ENCODE results near the gene ZNF516.

ZNF516 gene

DNA sequence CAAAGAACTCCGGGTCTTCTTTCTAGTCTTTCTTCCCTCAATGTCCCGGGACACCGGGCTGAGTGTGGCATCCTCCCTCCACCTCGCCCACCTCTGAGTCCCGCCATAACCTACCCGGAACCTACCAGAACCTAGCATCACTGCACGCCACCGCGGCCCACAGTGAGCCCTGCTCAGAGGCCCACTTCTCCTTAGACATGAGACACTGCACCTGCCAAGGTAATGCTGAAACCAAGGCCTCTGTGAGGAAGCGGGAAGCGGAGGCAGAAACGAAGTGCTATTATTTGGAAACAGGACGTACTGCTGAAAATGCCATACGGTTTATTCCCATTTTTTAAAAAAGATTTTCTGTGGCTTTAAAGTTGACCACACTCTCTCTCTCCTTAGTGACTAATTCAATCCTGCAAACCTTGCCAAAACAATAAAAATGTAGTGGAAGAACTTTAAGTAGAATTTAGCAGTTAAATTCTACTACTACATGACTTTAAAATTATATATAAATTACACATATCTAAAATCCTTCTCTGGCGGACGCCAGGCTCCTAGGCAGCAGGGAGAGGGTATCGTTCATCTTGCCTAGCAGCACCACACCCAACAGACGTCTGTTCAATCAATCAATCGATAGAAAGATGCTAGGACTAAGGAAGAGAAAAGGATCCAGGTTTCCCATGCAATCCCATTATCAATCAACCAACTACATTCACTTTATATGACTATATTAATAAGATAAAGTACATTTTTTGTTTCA, 82.0 kb downstream of the ZNF516 start:
- DNase-seq, result no peak

DNA sequence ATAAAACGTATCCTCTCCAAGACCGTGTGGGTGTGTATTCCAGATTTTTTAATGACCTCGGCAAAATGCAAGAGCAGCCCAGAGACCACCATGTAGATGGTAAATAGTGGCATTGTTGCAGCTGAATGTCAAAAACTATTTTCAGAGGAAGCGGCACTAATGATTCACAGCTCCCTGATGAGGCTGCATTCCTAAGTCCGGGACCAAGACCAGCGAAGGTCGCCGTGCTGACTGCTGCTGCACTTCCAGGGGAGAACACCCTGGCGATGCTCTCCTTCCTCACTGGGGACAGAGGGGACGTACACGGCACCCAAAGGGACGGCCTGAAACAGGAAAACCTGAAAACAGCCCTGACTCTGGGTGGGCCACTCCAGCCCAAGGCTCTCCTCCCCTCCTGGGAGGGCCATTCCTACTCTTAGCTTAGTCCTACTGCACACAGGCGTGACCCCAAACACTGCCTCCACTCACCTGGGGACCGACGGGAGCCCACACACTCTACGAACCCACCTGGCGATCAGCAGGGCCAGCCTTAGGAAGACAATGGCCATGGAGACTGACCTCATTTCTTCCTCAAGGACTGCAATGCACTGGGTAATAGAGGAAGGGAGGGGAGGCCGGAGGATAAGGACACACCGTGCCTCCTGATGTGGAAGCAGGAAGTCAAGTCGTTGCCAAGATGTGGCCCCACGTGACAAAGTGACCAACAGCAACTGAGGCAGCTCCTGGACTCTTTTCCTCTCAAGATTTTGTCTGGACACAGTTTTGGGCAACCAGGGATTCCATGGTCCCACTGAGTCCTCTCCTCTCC, 82.8 kb downstream of the ZNF516 start:
- DNase-seq, result no peak

DNA sequence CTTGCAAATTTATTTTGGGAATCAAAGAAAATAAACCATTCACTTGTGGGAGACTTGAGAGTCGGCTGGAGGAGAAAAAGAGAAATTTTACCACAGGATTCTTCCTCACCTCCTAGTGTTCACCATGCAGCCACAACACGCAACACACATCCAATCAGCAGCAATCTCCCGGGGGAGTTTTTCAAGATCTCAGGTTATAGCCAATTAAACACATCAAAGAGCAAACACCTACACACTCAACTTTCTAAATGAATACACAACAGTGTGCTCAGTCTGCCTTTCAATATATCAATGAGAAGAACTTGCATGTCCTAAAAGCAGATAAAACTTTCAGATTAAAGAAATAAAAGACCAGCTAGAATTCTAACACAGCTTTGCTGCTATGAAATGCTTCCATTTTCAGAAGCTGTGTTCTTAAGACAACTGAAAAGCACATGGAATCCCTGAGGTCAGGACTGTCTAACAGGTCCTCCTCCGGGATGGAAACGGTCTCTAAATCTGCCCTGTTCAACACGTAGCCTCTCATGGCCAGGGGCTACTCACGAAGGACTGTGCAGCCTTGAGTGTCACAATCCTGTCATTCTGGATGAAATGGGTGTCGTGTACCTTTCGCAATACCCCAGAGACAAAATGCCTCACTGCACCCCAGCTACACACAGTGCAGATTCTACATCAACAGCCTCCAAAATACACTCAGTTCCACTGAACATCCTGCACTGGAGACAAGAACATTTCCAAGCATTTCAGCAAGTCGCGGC, 84.2 kb downstream of the ZNF516 start:
- no peak for DNase-seq

DNA sequence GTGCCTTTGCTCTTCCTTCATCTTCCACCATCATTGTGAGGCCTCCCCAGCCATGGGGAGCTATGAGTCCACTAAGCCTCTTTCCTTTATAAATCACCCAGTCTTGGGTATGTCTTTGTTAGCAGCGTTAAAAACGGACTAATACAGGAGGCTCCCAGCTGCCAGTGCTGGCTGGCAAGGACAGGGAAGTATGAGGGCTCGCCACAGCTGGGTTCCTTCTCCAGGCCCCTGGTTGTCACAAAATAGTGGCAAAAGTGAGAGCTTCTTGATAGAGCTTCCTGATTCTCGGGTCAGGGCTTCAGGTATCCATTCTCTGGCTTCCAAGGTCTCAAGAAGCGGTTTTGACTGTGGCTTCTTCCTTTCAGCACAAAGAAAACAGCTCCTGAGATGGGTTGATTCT, 85.0 kb downstream of the ZNF516 start:
- DNase-seq, result no peak

DNA sequence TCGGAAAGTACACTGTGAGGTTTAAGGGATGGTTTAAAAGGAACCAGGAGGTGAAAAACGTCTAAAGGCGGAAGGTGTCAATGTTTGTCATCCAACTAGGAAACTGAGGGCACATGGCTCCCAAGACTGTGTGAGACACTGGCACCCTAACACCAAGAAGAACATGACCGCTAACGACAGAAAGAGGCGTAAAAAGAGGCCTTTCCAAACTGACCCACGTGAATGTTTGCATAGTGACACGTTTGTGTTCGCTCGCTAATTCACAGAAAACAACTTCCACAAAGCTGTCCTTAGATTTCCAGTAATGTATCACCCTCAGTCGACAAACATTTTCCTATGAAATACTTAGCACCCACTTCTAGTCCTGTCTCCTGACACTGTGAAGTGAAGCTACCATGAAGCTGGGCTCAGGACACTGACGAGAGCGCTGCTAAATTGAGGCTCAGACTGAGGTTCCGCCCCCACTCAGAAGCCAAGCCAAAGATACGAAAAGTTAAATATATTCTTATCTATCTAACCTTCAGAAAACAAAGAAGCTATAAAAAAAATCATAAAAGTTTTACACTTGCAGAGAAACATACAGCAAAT, 86.5 kb downstream of the ZNF516 start:
- DNase-seq, result no peak

DNA sequence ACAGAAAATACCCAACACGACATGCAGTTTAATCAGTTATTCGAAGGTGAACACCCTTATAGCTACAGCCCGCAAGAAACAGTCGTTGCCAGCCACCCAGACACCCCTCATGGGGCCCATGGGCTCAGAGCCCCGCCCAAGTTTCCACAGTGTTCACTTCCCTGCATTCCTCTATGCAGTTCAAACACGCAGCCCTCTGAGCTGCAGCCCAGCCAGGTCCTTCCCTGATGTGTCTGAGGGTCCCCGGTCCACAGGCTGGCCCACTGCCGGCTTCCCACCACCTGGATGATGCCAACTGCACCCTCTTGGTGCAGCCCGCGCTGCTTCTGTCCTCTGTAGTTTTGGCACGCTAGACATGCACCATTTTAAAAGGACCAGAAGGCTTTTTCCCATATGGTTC, 87.4 kb downstream of the ZNF516 start:
- DNase-seq, result no peak

GRCh38 chr18:76406791-76407190, 88.3 kb downstream of the ZNF516 start:
- no peak for DNase-seq

DNA sequence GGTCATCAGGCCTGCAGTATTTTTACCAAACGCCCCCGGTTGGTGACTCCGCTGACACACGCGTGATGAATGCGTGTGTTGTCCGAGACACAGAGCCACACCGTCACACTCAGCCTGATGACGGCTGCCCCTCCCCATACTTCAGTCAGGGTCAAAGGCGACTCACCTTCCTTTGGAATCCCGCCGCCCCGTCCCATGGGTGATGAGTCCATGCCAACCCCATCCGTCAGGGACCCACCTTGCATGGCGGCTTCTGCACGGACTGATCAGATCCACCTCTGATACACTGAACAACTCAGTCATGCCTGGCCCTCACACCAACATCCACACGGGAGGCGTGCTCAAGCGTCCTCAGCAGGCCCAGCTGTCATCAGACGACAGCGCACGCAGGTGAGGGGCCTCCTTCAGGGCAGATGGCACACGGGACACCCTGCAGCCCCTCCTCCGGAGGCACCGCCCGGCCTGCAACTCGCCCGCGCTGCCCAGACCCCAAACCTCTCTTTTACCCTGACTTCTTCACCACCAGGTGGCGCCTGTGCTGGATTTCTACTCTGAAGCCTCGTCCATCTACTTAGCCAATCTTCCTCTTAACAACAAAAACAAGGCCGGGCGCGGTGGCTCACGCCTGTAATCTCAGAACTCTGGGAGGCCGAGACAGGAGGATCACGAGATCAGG, 89.2 kb downstream of the ZNF516 start:
- DNase-seq, result peak; percentile 71 to 86

- DNase-seq, result no peak
These were observed 89.8 kb downstream of the ZNF516 start for GRCh38 chr18:76405280-76405679.

DNA sequence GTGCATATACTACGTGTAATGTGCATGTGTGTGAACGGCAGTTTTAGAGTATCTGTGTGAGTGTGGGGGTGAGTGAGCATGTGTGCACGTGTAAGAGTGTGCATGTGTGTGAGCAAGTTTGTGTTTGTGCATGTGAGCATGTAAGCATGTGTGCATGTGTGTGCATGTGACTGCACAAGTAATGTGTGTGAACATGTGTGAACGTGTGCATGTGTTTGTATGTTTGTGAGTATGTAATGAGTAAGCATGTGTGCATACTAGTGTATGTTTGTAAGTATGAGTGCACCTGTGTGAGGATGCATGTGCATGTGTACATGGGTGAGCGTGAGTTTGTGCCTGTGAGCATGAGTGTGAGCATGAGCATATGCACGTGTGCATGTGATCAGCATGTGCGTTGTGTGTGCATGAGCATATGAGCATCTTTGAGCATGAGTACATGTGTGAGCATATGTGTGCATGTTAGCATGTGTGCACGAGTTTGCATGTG, 90.7 kb downstream of the ZNF516 start:
- no peak for DNase-seq

DNA sequence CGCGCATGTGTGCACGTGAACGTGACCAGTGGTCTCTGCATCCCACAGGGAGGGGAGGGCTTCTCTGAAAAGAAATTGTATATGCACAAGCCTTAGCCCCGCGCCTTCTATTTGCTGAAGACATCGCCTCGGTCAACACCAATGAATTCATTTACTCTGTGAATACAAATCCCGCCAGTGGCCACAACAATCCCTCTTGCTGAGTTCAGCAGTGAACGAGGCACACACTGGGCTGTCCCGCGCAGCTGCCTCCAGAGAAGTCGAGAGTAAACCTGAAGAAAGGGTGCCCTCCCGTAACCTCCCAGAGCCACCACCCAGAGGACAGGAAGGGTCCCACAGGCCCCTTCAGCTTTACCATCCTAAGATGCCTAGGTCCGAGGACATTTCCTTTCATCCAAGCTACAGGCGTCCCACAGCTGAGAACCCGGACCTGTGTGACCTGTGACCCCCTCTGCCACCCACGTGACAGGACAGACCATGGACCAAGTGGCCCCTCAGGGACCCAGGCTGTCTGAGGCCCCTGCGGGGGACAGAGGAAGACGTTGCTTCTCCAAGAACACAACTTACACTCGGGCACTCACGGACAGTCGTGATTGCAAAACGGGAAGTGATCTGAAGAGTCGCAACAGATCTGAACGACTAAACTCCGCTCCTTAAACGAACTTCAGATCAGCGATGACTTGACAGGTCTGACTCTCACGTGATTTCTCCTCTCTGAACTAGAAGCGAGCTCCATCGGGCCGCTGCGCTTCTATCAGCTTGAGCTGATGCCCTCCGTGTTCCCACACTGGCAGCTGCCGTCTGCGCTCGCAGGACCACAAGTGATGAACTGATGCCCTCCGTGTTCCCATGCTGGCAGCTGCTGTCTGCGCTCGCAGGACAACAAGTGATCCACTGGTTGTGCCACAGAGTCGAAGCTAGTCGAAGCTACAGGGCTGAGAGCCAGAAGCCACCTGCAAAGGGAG, 92.7 kb downstream of the ZNF516 start:
- DNase-seq, result no peak

- no peak for DNase-seq
These were observed 93.5 kb downstream of the ZNF516 start for GRCh38 chr18:76401498-76401897.

- DNase-seq, result peak; percentile 41 to 74
These were observed 95.2 kb downstream of the ZNF516 start for GRCh38 chr18:76399613-76400391.

GRCh38 chr18:76398896-76399612, 96.0 kb downstream of the ZNF516 start:
- peak; percentile 48 to 75 for DNase-seq

GRCh38 chr18:76398295-76398694, 96.7 kb downstream of the ZNF516 start:
- no peak for DNase-seq

GRCh38 chr18:76397631-76398030, 97.4 kb downstream of the ZNF516 start:
- no peak for DNase-seq

GRCh38 chr18:76396792-76397191, 98.2 kb downstream of the ZNF516 start:
- DNase-seq, result no peak

GRCh38 chr18:76395609-76396008, 99.4 kb downstream of the ZNF516 start:
- no peak for DNase-seq

- DNase-seq, result no peak
These were observed 100.1 kb downstream of the ZNF516 start for GRCh38 chr18:76394780-76395476.

Measured in NCI-H524 (cell line).